Gastrocnemius medialis (tissue), 4 donors: Measurements from ENCODE around the gene TPD52L1.

Experiments
- POLR2A ChIP-seq, 2 donors: fragments of 450-650 bp; IDR thresholded peaks; one replicate each; pipeline ENCODE4 v1.6.1; 2017; ENCODE audit warnings: antibody characterized with exemption in 2 of 2, mild to moderate bottlenecking in 2 of 2, moderate library complexity in 2 of 2
- TF ChIP-seq, protein P1 (sequence below), 5 experiments: fragments of 450-650 bp in 3 of 5; fragments of 200-600 bp in 2 of 5; sonication (generic) in 2 of 5; IDR thresholded peaks in 4 of 5; conservative IDR thresholded peaks in 1 of 5; 1 replicate in 4 of 5; 2 replicates in 1 of 5; pipeline ENCODE4 v1.5.1; 2016 to 2019; ENCODE audit warnings: antibody characterized with exemption in 5 of 5, mild to moderate bottlenecking in 3 of 5, moderate library complexity in 3 of 5

DNA sequence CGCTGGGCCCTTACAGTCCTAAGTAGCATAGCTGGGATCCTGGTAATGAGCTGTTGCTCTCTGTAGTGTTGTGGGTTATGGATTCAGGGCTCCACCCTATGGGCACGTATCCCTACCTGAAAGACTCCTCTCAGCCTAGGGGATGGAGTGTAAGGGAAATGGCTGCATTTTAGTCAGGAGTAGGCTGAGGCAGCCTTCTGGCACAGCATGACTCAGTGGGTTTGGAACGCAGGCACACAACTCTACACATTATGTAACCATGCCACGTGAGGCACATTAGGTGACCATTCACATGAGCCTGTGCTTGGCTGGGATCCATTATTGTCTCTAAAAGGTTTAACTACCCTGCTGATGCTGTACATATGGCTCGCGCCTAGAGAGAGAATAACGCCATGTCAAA, 120.4 kb downstream of the TPD52L1 start:
- no peak for TF ChIP-seq POLR2A (IDR thresholded peaks at IDR 0.05)
- TF ChIP-seq, protein P1, sequence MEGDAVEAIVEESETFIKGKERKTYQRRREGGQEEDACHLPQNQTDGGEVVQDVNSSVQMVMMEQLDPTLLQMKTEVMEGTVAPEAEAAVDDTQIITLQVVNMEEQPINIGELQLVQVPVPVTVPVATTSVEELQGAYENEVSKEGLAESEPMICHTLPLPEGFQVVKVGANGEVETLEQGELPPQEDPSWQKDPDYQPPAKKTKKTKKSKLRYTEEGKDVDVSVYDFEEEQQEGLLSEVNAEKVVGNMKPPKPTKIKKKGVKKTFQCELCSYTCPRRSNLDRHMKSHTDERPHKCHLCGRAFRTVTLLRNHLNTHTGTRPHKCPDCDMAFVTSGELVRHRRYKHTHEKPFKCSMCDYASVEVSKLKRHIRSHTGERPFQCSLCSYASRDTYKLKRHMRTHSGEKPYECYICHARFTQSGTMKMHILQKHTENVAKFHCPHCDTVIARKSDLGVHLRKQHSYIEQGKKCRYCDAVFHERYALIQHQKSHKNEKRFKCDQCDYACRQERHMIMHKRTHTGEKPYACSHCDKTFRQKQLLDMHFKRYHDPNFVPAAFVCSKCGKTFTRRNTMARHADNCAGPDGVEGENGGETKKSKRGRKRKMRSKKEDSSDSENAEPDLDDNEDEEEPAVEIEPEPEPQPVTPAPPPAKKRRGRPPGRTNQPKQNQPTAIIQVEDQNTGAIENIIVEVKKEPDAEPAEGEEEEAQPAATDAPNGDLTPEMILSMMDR (IDR thresholded peaks at IDR 0.05 in 4 of 5, conservative IDR thresholded peaks at IDR 0.05 in 1 of 5) = no peak
